ENCODE results near the gene GET4. TPM values are rescaled to one million over a fixed set of nuclear protein-coding genes. Genes with fewer than 3 reads are reported as not detected.

GET4 gene
- total RNA-seq, 1 experiment from 2014 or later: 120 TPM

DNA sequence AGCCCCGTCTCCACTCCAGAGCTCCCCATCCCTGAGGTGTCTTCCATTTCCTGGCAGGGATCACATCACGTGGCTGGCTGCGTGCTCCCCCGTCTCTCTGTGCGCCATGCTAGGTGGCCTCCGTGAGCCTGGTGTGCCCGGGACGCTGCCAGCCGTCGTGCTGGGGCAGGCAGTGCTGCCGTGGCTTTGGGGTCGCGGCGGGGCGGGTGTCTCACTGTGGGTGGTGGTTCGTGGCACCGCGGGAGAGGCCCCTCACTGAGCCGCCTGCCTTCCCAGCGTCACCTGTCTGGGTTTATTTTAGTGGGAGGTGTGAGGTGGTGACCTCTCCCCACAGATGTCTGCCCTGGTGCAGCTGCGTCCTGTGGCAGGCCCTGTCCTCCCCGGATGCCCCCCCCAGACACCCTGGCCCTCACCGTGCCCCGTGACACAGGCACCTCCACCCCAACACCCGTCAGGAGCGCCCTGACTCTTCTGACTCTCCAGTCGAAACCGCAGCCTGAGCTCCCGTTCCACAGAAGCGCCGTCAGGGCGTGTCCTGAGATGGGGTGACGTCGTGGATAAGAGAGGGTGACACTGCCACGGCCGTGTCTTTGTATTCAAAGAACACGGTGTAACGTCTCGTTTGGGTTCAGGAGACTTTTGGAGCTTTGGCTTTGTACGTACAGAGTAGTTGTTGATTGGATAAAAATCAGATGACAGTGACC lies 18.0 kb downstream of the GET4 start:
- no TSS peak for BruUV-seq (replicated peaks)
- CTCF ChIA-PET: no interaction called here

DNA sequence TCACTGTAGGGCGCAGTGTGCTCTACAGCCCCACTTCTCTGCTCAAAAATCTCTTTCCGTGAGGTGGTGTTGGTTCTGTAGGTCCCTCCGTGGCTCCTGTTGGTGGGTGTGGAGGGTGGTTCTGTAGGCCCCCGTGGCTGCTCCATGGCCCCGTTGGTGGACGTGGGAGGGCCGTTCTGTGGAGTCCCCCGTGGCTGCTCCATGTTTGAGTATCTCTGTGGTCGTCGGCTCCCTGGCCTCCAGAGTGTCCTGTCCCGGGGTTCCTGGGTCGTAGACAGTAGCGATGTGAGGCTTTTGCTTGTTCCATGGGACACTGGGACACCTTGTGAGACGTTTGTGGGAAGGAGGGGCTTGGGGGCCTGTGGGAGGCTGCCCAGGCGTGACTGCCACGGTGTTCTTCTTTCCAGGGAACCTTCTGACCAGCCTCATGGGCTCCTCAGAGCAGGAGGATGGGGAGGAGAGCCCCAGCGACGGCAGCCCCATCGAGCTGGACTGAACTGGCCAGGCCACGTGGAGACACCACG lies 18.6 kb downstream of the GET4 start:
- POLR2A ChIA-PET (ENCODE audit: unreplicated experiment): interaction anchor here (0.6 kb wide), 1 partner anchor 81 kb away, joined by 3 read pairs; no protein-coding TSS in a partner anchor
- Histone ChIP-seq H4K20me1 (ENCODE audit: insufficient read depth) (peaks cover 22% of the 10 kb centered on the region), H3K27me3 (ENCODE audit: insufficient read depth, low read depth) (no peaks in the 10 kb centered on the region), H3F3A (ENCODE audit: insufficient read depth, low read depth) (peaks cover 23% of the 10 kb centered on the region; the same call in 1 of the 2 replicates), H3K4me3 (no peak overlapping the region), H3K9me2 (ENCODE audit: insufficient read depth) (no peaks in the 10 kb centered on the region), H3K4me1 (replicated peaks; ENCODE audit: insufficient read depth) (no peaks in the 10 kb centered on the region), H3K4me2 (no peak overlapping the region), H3K9me3 (ENCODE audit: insufficient read depth, low read depth) (no peaks in the 10 kb centered on the region), H3K36me3 (ENCODE audit: low read depth) (peaks cover 22% of the 10 kb centered on the region), H3K79me2 (ENCODE audit: low read depth) (no peaks in the 10 kb centered on the region), H2AFZ (no peak overlapping the region), H3K27ac (no peak overlapping the region)
- TF ChIP-seq EZH2 (IDR thresholded peaks at IDR 0.05; ENCODE audit: low read depth): no peak
- TF ChIP-seq, protein P1, sequence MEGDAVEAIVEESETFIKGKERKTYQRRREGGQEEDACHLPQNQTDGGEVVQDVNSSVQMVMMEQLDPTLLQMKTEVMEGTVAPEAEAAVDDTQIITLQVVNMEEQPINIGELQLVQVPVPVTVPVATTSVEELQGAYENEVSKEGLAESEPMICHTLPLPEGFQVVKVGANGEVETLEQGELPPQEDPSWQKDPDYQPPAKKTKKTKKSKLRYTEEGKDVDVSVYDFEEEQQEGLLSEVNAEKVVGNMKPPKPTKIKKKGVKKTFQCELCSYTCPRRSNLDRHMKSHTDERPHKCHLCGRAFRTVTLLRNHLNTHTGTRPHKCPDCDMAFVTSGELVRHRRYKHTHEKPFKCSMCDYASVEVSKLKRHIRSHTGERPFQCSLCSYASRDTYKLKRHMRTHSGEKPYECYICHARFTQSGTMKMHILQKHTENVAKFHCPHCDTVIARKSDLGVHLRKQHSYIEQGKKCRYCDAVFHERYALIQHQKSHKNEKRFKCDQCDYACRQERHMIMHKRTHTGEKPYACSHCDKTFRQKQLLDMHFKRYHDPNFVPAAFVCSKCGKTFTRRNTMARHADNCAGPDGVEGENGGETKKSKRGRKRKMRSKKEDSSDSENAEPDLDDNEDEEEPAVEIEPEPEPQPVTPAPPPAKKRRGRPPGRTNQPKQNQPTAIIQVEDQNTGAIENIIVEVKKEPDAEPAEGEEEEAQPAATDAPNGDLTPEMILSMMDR (conservative IDR thresholded peaks at IDR 0.05): no peak
- no peak for DNase-seq
- CTCF ChIA-PET: no interaction called here
- intact Hi-C loops (cut with micrococcal nuclease; ENCODE audit: unreplicated experiment): no loop called here
- no TSS peak for BruUV-seq (replicated peaks)

More for the DNA sequence above, 18.0 kb downstream of the GET4 start:
- TF ChIP-seq EZH2 (IDR thresholded peaks at IDR 0.05; ENCODE audit: low read depth): no peak
- TF ChIP-seq, protein P1 (conservative IDR thresholded peaks at IDR 0.05): no peak
- H3K4me3 ChIP-seq: no peak overlapping the region
- no peaks in the 10 kb centered on the region for H3K9me2 ChIP-seq (ENCODE audit: insufficient read depth)
- H3K27me3 ChIP-seq (ENCODE audit: insufficient read depth, low read depth): no peaks in the 10 kb centered on the region
- intact Hi-C loops (cut with micrococcal nuclease; ENCODE audit: unreplicated experiment): no loop called here
- H3F3A ChIP-seq (ENCODE audit: insufficient read depth, low read depth): peaks cover 23% of the 10 kb centered on the region; the same call in 1 of the 2 replicates
- H3K4me2 ChIP-seq: no peak overlapping the region
- peaks cover 22% of the 10 kb centered on the region for H3K36me3 ChIP-seq (ENCODE audit: low read depth)
- no peaks in the 10 kb centered on the region for H3K9me3 ChIP-seq (ENCODE audit: insufficient read depth, low read depth)
- DNase-seq: no peak
- H2AFZ ChIP-seq: no peak overlapping the region
- no peaks in the 10 kb centered on the region for H3K4me1 ChIP-seq (replicated peaks; ENCODE audit: insufficient read depth)
- H3K79me2 ChIP-seq (ENCODE audit: low read depth): peaks cover under 1% of the 10 kb centered on the region; the same call in 1 of the 2 replicates
- no peak overlapping the region for H3K27ac ChIP-seq
- peaks cover 23% of the 10 kb centered on the region for H4K20me1 ChIP-seq (ENCODE audit: insufficient read depth)
- POLR2A ChIA-PET (ENCODE audit: unreplicated experiment): no interaction called here

DNA sequence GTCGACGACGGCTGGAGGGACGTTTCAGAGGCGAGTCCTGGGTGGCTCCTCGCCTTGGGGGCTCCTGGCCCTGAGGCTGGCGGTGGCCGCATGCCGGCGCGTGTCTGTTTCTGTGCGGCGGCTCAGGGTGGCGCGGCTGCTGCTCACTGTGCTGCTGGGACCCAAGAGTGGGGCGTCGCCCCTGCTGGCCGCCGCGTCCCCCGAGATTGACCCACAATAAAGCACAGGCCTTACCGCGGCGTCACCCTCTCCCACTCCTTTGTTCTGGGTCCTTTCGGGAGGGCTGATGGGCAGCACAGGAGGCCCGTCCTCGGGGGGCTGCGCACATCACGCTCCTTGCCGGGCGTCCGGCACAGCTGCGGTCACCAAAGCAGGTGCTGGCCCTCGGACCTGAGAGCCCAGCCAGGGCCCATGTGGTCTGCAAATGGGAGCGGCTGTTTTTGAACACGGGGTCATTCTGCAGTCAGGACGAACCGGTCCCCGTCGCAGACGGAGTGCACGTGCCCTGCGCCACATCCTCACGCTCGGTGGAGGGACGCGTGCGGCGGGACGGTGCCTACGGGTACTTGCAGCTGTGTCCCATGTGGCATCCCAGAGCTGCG lies 19.2 kb downstream of the GET4 start:
- Histone ChIP-seq H3F3A (ENCODE audit: insufficient read depth, low read depth) (peaks cover 21% of the 10 kb centered on the region; the same call in 1 of the 2 replicates), H3K4me2 (no peak overlapping the region), H3K4me3 (no peak overlapping the region), H3K27me3 (ENCODE audit: insufficient read depth, low read depth) (no peaks in the 10 kb centered on the region), H3K36me3 (ENCODE audit: low read depth) (peaks cover 20% of the 10 kb centered on the region), H3K9me3 (ENCODE audit: insufficient read depth, low read depth) (no peaks in the 10 kb centered on the region), H4K20me1 (ENCODE audit: insufficient read depth) (peaks cover 20% of the 10 kb centered on the region), H3K4me1 (replicated peaks; ENCODE audit: insufficient read depth) (no peaks in the 10 kb centered on the region), H2AFZ (no peak overlapping the region), H3K9me2 (ENCODE audit: insufficient read depth) (no peaks in the 10 kb centered on the region), H3K27ac (no peak overlapping the region), H3K79me2 (ENCODE audit: low read depth) (no peaks in the 10 kb centered on the region)
- ChIA-PET POLR2A (ENCODE audit: unreplicated experiment) (interaction anchor here (0.6 kb wide), 1 partner anchor 80 kb away, joined by 3 read pairs; no protein-coding TSS in a partner anchor), CTCF (no interaction called here)
- no TSS peak for BruUV-seq (replicated peaks)
- intact Hi-C loops (cut with micrococcal nuclease; ENCODE audit: unreplicated experiment): no loop called here
- DNase-seq: no peak
- TF ChIP-seq, protein P1 (conservative IDR thresholded peaks at IDR 0.05): no peak
- no peak for TF ChIP-seq EZH2 (IDR thresholded peaks at IDR 0.05; ENCODE audit: low read depth)
